ENCODE data around the gene TLR9. TPM values are rescaled to one million over a fixed set of nuclear protein-coding genes. Genes with fewer than 3 reads are reported as not detected.
"Not testable (repeated sequence)": the region's sequence is repeated elsewhere in the genome, so short reads cannot be mapped to it uniquely, and the experiment has no call there.

Gene TLR9
- total RNA-seq, 2 experiments from 2014 or later: 0.59 to 0.90 TPM

GRCh38 chr3:52190294-52191074 is 35.0 kb downstream of the TLR9 start:
- Mint-ChIP-seq H3K4me1 (ENCODE audit: low read depth) (no peaks in the 10 kb centered on the region), H3K36me3 (no peaks in the 10 kb centered on the region), H3K4me3 (no peak overlapping the region), H3K27me3 (no peaks in the 10 kb centered on the region), H3K9me3 (no peaks in the 10 kb centered on the region), H3K27ac (no peak overlapping the region)
- DNase-seq: no peak
- intact Hi-C loops (cut with micrococcal nuclease): no loop called here
- CTCF ChIA-PET: no interaction called here
- POLR2A ChIA-PET: no interaction called here

GRCh38 chr3:52188556-52188955 is 36.9 kb downstream of the TLR9 start:
- Mint-ChIP-seq H3K9me3 (no peaks in the 10 kb centered on the region), H3K4me1 (ENCODE audit: low read depth) (no peaks in the 10 kb centered on the region), H3K4me3 (no peak overlapping the region), H3K27ac (no peak overlapping the region), H3K36me3 (no peaks in the 10 kb centered on the region), H3K27me3 (no peaks in the 10 kb centered on the region)
- no peak for DNase-seq
- ChIA-PET POLR2A (no interaction called here), CTCF (no interaction called here)
- intact Hi-C loops (cut with micrococcal nuclease): no loop called here

- POLR2A ChIA-PET: no interaction called here
- DNase-seq: no peak
- Mint-ChIP-seq H3K27me3 (no peaks in the 10 kb centered on the region), H3K36me3 (no peaks in the 10 kb centered on the region), H3K4me1 (ENCODE audit: low read depth) (no peaks in the 10 kb centered on the region), H3K4me3 (no peak overlapping the region), H3K27ac (no peak overlapping the region), H3K9me3 (no peaks in the 10 kb centered on the region)
- CTCF ChIA-PET: interaction anchor here (1.6 kb wide), 1 partner anchor 32 kb away, joined by 4 read pairs; no protein-coding TSS in a partner anchor
- intact Hi-C loops (cut with micrococcal nuclease): no loop called here
Observed at GRCh38 chr3:52186729-52187128, 38.7 kb downstream of the TLR9 start.

- H3K9me3 Mint-ChIP-seq: no peaks in the 10 kb centered on the region
- CTCF ChIA-PET: interaction anchor here (1.5 to 1.6 kb wide), 2 partner anchors 33 to 35 kb away, joined by 3 to 4 read pairs; no protein-coding TSS in a partner anchor
Observed at GRCh38 chr3:52185837-52186236, 39.6 kb downstream of the TLR9 start.

GRCh38 chr3:52185311-52185710 is 40.1 kb downstream of the TLR9 start:
- POLR2A ChIA-PET: no interaction called here
- Mint-ChIP-seq H3K27ac (no peak overlapping the region), H3K27me3 (no peaks in the 10 kb centered on the region), H3K9me3 (no peaks in the 10 kb centered on the region), H3K4me1 (ENCODE audit: low read depth) (no peaks in the 10 kb centered on the region), H3K4me3 (no peak overlapping the region), H3K36me3 (no peaks in the 10 kb centered on the region)
- no peak for DNase-seq
- CTCF ChIA-PET: interaction anchor here (1.5 to 1.6 kb wide), 2 partner anchors 34 to 35 kb away, joined by 3 to 4 read pairs; no protein-coding TSS in a partner anchor
- intact Hi-C loops (cut with micrococcal nuclease): no loop called here

More at GRCh38 chr3:52185837-52186236, 39.6 kb downstream of the TLR9 start:
- intact Hi-C loops (cut with micrococcal nuclease): no loop called here
- Mint-ChIP-seq H3K27ac (no peak overlapping the region), H3K4me3 (no peak overlapping the region), H3K36me3 (no peaks in the 10 kb centered on the region), H3K4me1 (ENCODE audit: low read depth) (no peaks in the 10 kb centered on the region), H3K27me3 (no peaks in the 10 kb centered on the region)
- no peak for DNase-seq
- POLR2A ChIA-PET: no interaction called here

GRCh38 chr3:52184690-52185089 is 40.8 kb downstream of the TLR9 start:
- Mint-ChIP-seq H3K27ac (no peak overlapping the region), H3K9me3 (no peaks in the 10 kb centered on the region), H3K36me3 (no peaks in the 10 kb centered on the region), H3K4me1 (ENCODE audit: low read depth) (no peaks in the 10 kb centered on the region), H3K27me3 (no peaks in the 10 kb centered on the region), H3K4me3 (no peak overlapping the region)
- DNase-seq: no peak
- POLR2A ChIA-PET: no interaction called here
- CTCF ChIA-PET: interaction anchor here (1.5 kb wide), 1 partner anchor 36 kb away, joined by 3 read pairs; no protein-coding TSS in a partner anchor
- intact Hi-C loops (cut with micrococcal nuclease): no loop called here

GRCh38 chr3:52183786-52184445 is 41.5 kb downstream of the TLR9 start:
- POLR2A ChIA-PET: interaction anchor here (1.2 kb wide), 1 partner anchor 9 kb away, joined by 3 read pairs; no protein-coding TSS in a partner anchor
- intact Hi-C loops (cut with micrococcal nuclease): no loop called here
- Mint-ChIP-seq H3K36me3 (no peaks in the 10 kb centered on the region), H3K4me3 (no peak overlapping the region), H3K4me1 (ENCODE audit: low read depth) (no peaks in the 10 kb centered on the region), H3K27ac (no peak overlapping the region), H3K27me3 (no peaks in the 10 kb centered on the region), H3K9me3 (no peaks in the 10 kb centered on the region)
- CTCF ChIA-PET: interaction anchor here (0.7 kb wide), 1 partner anchor 47 kb away, joined by 3 read pairs; no protein-coding TSS in a partner anchor
- DNase-seq: no peak

- no peak overlapping the region for H3K27ac Mint-ChIP-seq
- no peaks in the 10 kb centered on the region for H3K4me1 Mint-ChIP-seq (ENCODE audit: low read depth)
- H3K36me3 Mint-ChIP-seq: no peaks in the 10 kb centered on the region
Observed at GRCh38 chr3:52182691-52183090, 42.8 kb downstream of the TLR9 start.

GRCh38 chr3:52182196-52182595 is 43.2 kb downstream of the TLR9 start:
- CTCF ChIA-PET: no interaction called here
- POLR2A ChIA-PET: interaction anchor here (1.0 kb wide), 1 partner anchor 29 kb away, joined by 3 read pairs; no protein-coding TSS in a partner anchor
- no peaks in the 10 kb centered on the region for H3K4me1 Mint-ChIP-seq (ENCODE audit: low read depth)
- no peak overlapping the region for H3K4me3 Mint-ChIP-seq
- H3K9me3 Mint-ChIP-seq: no peaks in the 10 kb centered on the region
- no peaks in the 10 kb centered on the region for H3K36me3 Mint-ChIP-seq
- no peak overlapping the region for H3K27ac Mint-ChIP-seq
- H3K27me3 Mint-ChIP-seq: no peaks in the 10 kb centered on the region
- no peak for DNase-seq
- intact Hi-C loops (cut with micrococcal nuclease): no loop called here

More at GRCh38 chr3:52182691-52183090, 42.8 kb downstream of the TLR9 start:
- no peaks in the 10 kb centered on the region for H3K9me3 Mint-ChIP-seq
- no peak overlapping the region for H3K4me3 Mint-ChIP-seq
- intact Hi-C loops (cut with micrococcal nuclease): no loop called here
- DNase-seq: no peak
- POLR2A ChIA-PET: interaction anchor here (1.0 to 1.2 kb wide), 2 partner anchors 10 to 29 kb away, joined by 3 read pairs; no protein-coding TSS in a partner anchor
- CTCF ChIA-PET: interaction anchor here (0.7 kb wide), 1 partner anchor 28 kb away, joined by 4 read pairs; no protein-coding TSS in a partner anchor
- no peaks in the 10 kb centered on the region for H3K27me3 Mint-ChIP-seq

- no peaks in the 10 kb centered on the region for H3K27me3 Mint-ChIP-seq
- no peak overlapping the region for H3K27ac Mint-ChIP-seq
- CTCF ChIA-PET: no interaction called here
- POLR2A ChIA-PET: interaction anchor here (1.0 kb wide), 1 partner anchor 28 kb away, joined by 3 read pairs; no protein-coding TSS in a partner anchor
- intact Hi-C loops (cut with micrococcal nuclease): no loop called here
- H3K4me3 Mint-ChIP-seq: no peak overlapping the region
- H3K9me3 Mint-ChIP-seq: no peaks in the 10 kb centered on the region
- H3K36me3 Mint-ChIP-seq: no peaks in the 10 kb centered on the region
- no peak for DNase-seq
- no peaks in the 10 kb centered on the region for H3K4me1 Mint-ChIP-seq (ENCODE audit: low read depth)
Observed at GRCh38 chr3:52181543-52181942, 43.9 kb downstream of the TLR9 start.

- ChIA-PET POLR2A (no interaction called here), CTCF (no interaction called here)
- Mint-ChIP-seq H3K4me1 (ENCODE audit: low read depth) (no peaks in the 10 kb centered on the region), H3K9me3 (no peaks in the 10 kb centered on the region), H3K36me3 (no peaks in the 10 kb centered on the region), H3K4me3 (no peak overlapping the region), H3K27ac (no peak overlapping the region), H3K27me3 (no peaks in the 10 kb centered on the region)
- intact Hi-C loops (cut with micrococcal nuclease): no loop called here
- DNase-seq: no peak
Observed at GRCh38 chr3:52178537-52178936, 46.9 kb downstream of the TLR9 start.

- POLR2A ChIA-PET; H3K9me3 Mint-ChIP-seq; DNase-seq; H3K4me1 Mint-ChIP-seq (ENCODE audit: low read depth); intact Hi-C loops (cut with micrococcal nuclease); H3K27me3 Mint-ChIP-seq; CTCF ChIA-PET; H3K36me3 Mint-ChIP-seq; H3K27ac Mint-ChIP-seq; H3K4me3 Mint-ChIP-seq: not testable (repeated sequence)
Observed at GRCh38 chr3:52178126-52178525, 47.3 kb downstream of the TLR9 start.
